GM23338 (cell line): ENCODE data around the gene PDLIM5.

Experiments
- CREB1 ChIP-seq: fragments of 250-450 bp; sonication (Bioruptor Pico); IDR thresholded peaks from 2 replicates; pipeline ENCODE4 v1.5.0; 2020; ENCODE audit warnings: low read depth, mild to moderate bottlenecking, moderate library complexity
- POLR2AphosphoS5 ChIP-seq: IDR thresholded peaks from 2 replicates; pipeline ENCODE4 v1.6.1; 2016; ENCODE audit warnings: antibody characterized with exemption, low read depth

DNA sequence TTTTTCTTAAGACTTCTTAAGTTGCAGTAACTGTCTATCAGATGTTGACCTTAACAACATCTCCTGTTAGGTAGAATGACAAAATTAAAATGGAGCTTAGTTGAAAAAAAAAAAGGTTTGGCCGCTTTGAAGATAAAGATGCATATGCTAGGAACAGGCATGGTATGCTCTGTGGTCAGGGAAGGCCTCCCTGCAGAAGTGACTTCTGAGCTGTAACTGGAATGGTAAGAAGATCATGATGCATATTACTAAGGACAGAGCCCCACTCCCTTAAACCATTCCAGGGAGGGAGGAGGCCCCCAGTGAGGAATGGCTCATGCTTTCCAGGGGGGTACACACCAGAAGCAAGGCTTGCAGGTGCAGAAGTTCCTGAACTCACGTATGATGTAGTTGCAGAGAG lies 43.7 kb downstream of the PDLIM5 start:
- TF ChIP-seq CREB1 (CRISPR knock-in tag) (no peak), POLR2AphosphoS5 (no peak)
